A204.1 (cell line): Measurements from ENCODE around the gene CNP.

Source experiments
- FAIRE-seq: peaks from 2 replicates; lab custom pipeline; 2012; peaks lifted over from hg19 to GRCh38; lab: Jason Lieb, UNC

Gene CNP

GRCh38 chr17:41973408-41973811, 6.8 kb downstream of the CNP start:
- FAIRE-seq, result no peak

DNA sequence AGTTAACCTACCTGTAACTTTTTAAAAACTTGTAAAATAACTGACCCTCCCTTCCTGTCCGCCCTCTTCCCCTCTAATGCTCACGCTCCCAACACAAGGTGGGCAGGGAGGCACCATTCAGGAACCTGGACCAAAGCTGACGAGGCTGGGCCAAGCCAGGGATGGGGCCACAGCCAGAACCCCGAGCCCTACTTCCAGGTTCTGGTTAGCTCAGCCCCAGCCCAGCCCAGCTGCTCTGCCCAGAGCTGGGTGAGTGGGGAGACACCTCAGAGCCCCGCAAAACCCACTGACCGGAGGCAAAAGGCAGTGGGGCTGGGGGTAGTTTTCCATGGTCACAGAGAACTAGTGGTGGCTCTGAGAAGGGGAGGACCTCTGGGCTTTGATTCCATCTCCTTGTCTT, 7.4 kb downstream of the CNP start:
- no peak for FAIRE-seq

DNA sequence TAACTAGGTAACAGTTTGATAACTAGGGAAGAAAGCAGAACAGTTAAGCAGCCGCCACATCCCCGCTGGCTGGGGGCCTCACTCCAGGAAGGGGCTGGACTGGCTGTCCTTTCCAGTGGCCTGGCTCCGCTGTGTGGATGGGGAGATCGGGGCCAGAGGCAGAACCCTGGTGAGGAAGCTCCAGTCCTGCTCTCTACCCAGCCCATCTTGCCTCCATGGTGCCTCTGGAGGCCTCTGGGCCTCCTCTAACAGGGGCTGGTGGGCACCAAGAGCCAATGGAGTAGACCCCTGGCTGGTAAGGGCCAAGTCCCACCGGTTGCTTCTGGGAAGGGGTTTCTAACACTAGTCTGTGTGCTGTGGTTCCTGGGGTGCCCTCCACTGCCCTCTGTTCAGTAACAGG, 8.1 kb downstream of the CNP start:
- FAIRE-seq, result no peak

DNA sequence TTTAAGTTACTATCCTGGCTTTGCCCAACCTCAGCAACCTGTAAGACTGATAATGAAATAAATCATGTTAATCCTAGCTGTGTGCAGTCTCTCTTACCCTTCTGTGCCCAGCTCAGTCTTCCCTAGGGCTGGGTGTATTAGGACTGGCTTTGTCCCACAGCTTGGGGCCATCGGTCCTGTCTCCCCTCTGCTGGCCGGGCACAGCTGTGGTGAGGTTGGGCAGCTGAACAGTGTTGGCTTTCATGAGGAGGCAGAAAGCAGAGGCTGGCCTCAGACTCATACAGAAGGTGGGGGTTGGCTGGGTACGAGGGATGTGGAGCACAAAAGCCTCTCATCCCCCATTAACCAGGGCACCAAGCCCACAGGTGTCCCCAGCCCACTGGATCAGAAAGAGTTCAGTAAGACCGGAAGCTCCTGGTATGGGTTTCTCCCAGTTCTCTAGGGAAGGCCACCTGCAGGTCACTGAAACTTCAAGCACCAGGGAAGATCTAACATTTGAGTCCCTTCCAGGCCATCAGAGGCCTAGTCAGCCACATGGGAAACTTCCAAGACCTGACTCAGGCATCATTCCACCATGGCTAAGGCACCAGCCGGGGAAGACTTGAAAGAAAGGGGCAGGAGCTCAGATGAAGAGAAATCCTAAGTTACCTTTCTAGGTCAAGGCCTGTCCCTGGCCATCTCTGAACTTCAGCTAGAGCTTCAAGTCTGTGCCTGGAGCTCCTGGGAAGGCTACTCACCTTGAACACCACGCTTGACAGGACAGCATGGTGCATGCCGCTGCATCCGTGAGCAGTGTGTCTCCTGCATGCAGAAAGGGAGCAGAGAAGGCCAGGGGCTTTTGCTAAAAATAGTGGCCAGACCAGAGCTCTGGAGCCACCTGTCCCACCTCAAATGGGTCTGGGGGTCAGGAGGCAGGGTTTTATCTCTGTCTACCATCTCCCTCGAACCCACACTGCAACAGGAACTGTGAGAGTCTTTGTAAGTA, 8.8 kb downstream of the CNP start:
- no peak for FAIRE-seq

- no peak for FAIRE-seq
These were observed 9.7 kb downstream of the CNP start for GRCh38 chr17:41976142-41976768.

DNA sequence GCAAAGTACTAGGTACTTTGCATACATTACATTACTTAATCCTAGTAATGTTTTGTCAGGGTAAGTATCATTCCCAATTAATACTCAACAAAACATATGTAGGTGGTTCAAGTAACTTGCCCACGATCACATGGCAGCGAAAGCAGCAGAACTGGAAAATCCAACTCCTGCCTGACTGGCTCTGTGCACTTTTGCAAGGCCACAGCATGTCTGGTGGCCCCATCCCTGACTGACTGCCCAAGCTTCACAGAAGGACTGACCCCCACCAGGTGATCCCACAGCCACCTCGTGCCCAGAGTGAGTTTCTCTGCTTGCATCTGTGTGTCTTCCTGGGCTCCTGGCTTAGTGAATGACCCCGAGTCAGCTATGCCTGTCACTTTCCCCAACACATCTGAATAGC, 11.4 kb downstream of the CNP start:
- FAIRE-seq, result no peak

DNA sequence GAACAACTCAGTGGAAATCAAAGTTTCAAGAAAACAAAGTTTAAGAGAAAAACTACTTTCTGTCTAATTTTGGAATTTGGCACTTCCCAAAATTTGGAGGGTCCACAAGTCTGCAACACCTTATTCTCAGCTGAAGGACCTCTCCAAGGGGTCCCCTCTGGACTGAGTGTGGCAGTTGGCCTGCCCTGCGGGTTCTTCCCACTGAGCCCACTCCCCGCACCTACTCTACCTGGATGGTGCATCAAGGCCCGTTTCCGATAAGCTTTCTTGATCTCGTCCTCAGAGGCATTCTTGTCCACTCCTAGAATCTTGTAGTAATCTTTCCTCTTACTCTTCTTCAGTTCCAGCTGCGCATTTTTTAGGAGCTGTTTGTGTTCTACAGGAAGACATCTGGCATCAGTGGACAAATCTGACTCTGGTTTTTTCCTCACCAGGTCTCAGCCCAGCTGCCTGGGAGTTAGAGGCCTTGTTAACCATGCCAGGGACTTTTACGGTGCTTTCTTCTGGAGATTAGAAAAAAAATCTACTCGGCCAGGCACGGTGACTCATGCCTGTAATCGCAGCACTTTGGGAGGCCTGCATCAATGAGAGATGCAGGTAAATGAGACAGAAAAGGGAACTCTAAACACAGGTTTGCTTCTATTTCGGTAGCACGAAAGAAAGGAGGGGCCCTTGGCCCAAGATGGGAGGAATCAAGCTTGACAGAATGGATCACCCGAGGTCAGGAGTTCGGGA, 15.6 kb downstream of the CNP start:
- FAIRE-seq, result no peak

DNA sequence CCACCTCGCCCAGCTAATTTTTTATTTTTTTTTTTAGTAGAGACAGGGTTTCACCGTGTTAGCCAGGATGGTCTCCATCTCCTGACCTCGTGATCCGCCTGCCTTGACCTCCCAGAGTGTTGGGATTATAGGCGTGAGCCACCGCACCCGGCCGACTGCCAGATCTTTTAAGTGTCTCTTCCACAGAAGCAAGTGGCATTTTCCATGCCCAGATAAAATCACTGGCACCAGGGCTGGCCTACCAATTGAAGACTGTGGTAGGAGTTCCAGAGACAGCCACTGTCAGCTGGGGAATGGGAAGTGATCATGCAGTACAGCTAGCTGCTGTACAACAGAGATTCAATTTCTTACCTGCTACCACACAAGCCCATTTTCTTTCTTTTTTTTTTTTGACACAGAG, 17.9 kb downstream of the CNP start:
- FAIRE-seq, result no peak

GRCh38 chr17:41985919-41986318, 19.3 kb downstream of the CNP start:
- no peak for FAIRE-seq

- FAIRE-seq, result no peak
These were observed 20.0 kb downstream of the CNP start for GRCh38 chr17:41986634-41987033.

- FAIRE-seq, result no peak
These were observed 21.0 kb downstream of the CNP start for GRCh38 chr17:41987642-41988041.

DNA sequence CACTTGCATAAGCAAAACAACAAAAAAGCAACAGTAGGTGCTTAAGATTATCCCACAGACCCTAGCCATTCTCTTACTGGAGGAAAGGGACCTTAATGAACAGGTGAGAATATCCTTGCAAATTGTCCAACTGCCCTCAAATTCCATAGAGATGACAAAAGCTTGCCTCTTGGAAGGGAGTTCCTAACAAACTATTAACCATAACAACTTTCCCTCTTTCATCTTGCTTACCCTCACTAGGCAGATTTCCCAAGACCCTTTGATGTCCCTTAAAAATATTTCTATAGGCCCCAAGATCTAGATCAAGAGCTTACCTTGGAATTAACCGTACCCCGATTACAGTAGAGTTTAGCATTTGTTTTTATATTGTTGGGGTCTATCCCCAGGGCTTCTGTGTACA, 21.8 kb downstream of the CNP start:
- no peak for FAIRE-seq

DNA sequence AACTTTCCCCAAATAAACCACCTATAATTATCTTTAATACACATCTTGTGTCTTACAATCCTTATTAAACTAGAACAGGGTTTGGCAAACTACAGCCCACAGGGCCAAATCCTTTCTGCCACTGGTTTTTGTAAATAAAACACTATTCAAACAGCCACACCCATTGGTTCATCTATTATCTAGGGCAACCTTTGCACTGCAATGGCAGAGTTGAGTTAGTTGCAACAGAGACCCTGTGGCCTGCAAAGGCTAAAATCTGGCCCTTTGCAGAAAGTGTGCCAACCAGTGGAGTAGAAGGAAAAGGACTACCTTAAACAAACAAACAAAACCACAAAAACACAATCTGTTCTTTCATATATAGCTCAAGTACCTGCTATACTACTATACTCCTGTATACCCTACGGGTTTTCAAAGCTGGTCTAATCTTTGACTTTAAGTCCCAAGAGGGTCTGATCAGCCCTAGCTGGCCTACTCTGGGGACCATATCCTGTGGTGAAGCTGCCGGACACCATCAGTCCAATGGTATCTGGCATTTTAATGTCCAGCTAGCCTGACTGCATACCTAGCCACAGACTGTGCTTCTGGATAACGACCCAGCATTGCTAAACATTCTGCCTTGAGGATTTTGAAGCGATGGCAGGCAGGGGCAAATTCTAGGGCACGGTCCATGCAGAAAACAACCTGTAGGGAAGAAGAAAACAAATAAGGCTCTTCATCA, 23.3 kb downstream of the CNP start:
- no peak for FAIRE-seq

DNA sequence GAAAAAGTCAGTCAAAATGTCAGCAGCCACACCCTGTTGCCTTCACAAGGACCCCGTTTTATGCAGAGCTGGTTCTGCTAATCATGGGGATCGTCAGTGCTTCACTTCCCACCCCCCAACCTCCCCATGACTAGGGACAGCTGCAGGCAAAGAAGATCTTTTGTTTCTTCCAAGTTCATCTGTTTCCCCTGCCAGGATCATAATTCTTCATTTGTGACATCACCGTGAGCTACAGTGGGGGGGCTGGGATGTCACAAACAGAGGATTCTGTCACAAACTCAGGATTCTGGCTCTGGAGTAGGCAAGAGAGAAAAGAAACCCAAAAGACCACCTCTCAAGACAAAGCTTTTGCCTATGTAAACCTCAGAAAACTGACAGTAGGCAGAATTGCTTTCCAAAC, 26.0 kb downstream of the CNP start:
- no peak for FAIRE-seq

DNA sequence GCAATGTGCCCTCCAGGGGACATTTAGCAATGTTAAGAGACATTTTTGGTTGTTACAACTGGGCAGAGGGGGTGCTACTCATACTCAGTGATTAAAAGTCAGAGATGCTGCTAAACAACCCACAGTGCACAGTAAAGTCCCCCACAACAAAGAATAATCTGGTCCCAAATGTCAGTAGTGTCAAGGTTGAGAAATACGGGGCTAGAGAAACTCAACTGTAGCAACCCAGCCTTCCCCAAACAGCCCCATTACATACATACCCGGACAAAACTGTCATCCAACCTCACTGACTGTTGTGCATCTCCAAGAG, 30.2 kb downstream of the CNP start:
- FAIRE-seq, result no peak

- FAIRE-seq, result no peak
These were observed 31.9 kb downstream of the CNP start for GRCh38 chr17:41998497-41998896.

- FAIRE-seq, result no peak
These were observed 34.0 kb downstream of the CNP start for GRCh38 chr17:42000413-42001133.

DNA sequence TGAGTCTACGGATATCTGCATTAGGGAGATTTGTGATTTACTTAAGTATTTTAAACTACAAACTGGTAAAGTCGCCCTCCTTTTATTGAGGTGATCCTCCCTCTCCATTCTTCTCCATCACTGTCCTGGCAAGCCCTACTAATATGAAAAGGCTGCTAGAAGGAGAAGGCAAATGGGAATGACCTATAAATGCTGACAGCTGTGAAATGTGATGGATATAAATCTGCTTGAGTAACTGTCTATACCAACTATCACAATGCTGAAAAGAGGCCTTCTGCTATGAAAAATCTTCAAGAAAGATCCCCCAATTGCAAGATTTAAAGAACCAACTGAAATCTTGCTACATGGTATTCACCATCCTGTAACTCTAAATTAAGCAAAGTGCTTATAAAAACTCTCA, 35.1 kb downstream of the CNP start:
- no peak for FAIRE-seq

DNA sequence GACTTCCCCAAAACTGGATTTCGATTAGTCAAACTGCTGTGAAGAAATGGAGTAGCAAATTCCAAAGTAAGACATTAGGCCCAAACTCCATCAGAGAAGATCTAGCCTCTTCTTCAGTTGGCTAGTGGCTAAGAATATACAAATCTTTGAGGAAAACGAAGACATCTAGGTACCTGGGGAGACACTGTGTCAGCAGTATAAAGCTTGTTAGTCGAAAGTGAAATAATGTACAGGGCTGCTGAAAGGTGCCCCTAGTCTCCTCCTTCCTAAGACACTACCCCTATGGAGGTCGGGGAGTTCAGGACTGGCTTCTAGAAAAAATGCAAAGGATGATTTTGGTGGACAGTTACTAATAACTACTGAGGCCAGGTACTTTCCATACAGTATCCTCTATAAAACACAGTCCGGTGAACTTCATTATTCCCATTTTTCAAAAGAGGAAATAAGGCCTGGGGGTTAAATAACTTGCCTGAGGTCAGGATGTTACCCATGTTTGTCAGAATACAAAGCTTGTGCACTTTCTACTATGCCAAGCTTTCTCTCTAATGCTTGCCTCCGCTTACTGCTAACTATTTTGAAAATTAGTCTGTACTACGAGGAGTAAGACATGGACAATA, 35.7 kb downstream of the CNP start:
- no peak for FAIRE-seq

GRCh38 chr17:42002792-42003301, 36.3 kb downstream of the CNP start:
- FAIRE-seq, result no peak

GRCh38 chr17:42005166-42005565, 38.6 kb downstream of the CNP start:
- FAIRE-seq, result no peak
